HG02759 (cell line): ENCODE results near the gene DLG2.
"Not testable (repeated sequence)": the region's sequence is repeated elsewhere in the genome, so short reads cannot be mapped to it uniquely, and the experiment has no call there.

Experiments
- ATAC-seq: cut with Tn5 transposase; IDR thresholded peaks from one replicate; pipeline ENCODE4 v1.9.1; 2021; ENCODE audit warnings: mild to moderate bottlenecking, moderate library complexity; ENCODE audit not compliant: unreplicated experiment

The DLG2 gene

GRCh38 chr11:85249482-85249881 is 377.7 kb downstream of the DLG2 start:
- ATAC-seq = no peak

GRCh38 chr11:85247797-85248196 is 379.3 kb downstream of the DLG2 start:
- no peak for ATAC-seq

- no peak for ATAC-seq
Observed at GRCh38 chr11:85238906-85239305, 388.2 kb downstream of the DLG2 start.

- not testable (repeated sequence) for ATAC-seq
Observed at GRCh38 chr11:85238038-85238437, 389.1 kb downstream of the DLG2 start.

- ATAC-seq = no peak
Observed at GRCh38 chr11:85236211-85236610, 390.9 kb downstream of the DLG2 start.

GRCh38 chr11:85232559-85232958 is 394.6 kb downstream of the DLG2 start:
- ATAC-seq = no peak

- ATAC-seq = no peak
Observed at GRCh38 chr11:85231588-85231987, 395.6 kb downstream of the DLG2 start.

GRCh38 chr11:85229723-85230122 is 397.4 kb downstream of the DLG2 start:
- not testable (repeated sequence) for ATAC-seq

GRCh38 chr11:85196968-85197367 is 430.2 kb downstream of the DLG2 start:
- ATAC-seq = no peak

GRCh38 chr11:85195934-85196333 is 431.2 kb downstream of the DLG2 start:
- ATAC-seq = no peak

GRCh38 chr11:85187992-85188391 is 439.2 kb downstream of the DLG2 start:
- no peak for ATAC-seq

- no peak for ATAC-seq
Observed at GRCh38 chr11:85184721-85185120, 442.4 kb downstream of the DLG2 start.

GRCh38 chr11:85182441-85183387 is 444.4 kb downstream of the DLG2 start:
- ATAC-seq = peak; percentile 84

GRCh38 chr11:85180528-85180927 is 446.6 kb downstream of the DLG2 start:
- no peak for ATAC-seq

- no peak for ATAC-seq
Observed at GRCh38 chr11:85171648-85172257, 455.4 kb downstream of the DLG2 start.

GRCh38 chr11:85170184-85170583 is 457.0 kb downstream of the DLG2 start:
- ATAC-seq = no peak

GRCh38 chr11:85167471-85167870 is 459.7 kb downstream of the DLG2 start:
- no peak for ATAC-seq

- no peak for ATAC-seq
Observed at GRCh38 chr11:85167038-85167437, 460.1 kb downstream of the DLG2 start.

- ATAC-seq = no peak
Observed at GRCh38 chr11:85165819-85166218, 461.3 kb downstream of the DLG2 start.

- ATAC-seq = no peak
Observed at GRCh38 chr11:85164743-85165142, 462.4 kb downstream of the DLG2 start.

GRCh38 chr11:85154294-85154693 is 472.9 kb downstream of the DLG2 start:
- no peak for ATAC-seq

- no peak for ATAC-seq
Observed at GRCh38 chr11:85137597-85137996, 489.5 kb downstream of the DLG2 start.
